T47D (cell line): ENCODE measurements around the gene PIF1.

Experiments
- DNase-seq, 2 experiments: peaks; one replicate each; pipeline versions ENCODE4 v3.0.0 to v3.0.0-alpha.2; 2011 to 2012; ENCODE audit warnings: low read depth in 1 of 2, low spot score in 1 of 2
- JUND ChIP-seq: IDR thresholded peaks from 2 replicates; pipeline ENCODE4 v1.6.1; 2012; ENCODE audit warnings: low read depth
- in situ Hi-C: cut with HindIII; loops from 2 replicates; pipeline ENCODE4 v1.10.0; 2016; ENCODE audit warnings: low sequenced_read_pairs, low pct_unique_long_range_greater_than_20kb

The PIF1 gene

GRCh38 chr15:64856429-64857145 is 31.1 kb upstream of the PIF1 start:
- no peak for TF ChIP-seq JUND
- in situ Hi-C loops = no loop called here
- no peak for DNase-seq

- DNase-seq = no peak
- in situ Hi-C loops = no loop called here
These were observed 29.9 kb upstream of the PIF1 start for GRCh38 chr15:64855205-64855975.

GRCh38 chr15:64854526-64854925 is 29.1 kb upstream of the PIF1 start:
- no peak for TF ChIP-seq JUND
- in situ Hi-C loops = no loop called here
- DNase-seq = no peak

More at GRCh38 chr15:64855205-64855975, 29.9 kb upstream of the PIF1 start:
- no peak for TF ChIP-seq JUND

GRCh38 chr15:64854041-64854440 is 28.6 kb upstream of the PIF1 start:
- no peak for DNase-seq

GRCh38 chr15:64851503-64851840 is 26.0 kb upstream of the PIF1 start:
- in situ Hi-C loops = no loop called here
- no peak for DNase-seq
- TF ChIP-seq JUND = no peak

More at GRCh38 chr15:64854041-64854440, 28.6 kb upstream of the PIF1 start:
- in situ Hi-C loops = no loop called here
- TF ChIP-seq JUND = no peak

GRCh38 chr15:64850778-64851502 is 25.5 kb upstream of the PIF1 start:
- peak in 1 of 2 experiments; percentile 43 for DNase-seq
- no peak for TF ChIP-seq JUND
- in situ Hi-C loops = no loop called here

GRCh38 chr15:64847876-64848716 is 22.6 kb upstream of the PIF1 start:
- no peak for DNase-seq
- no peak for TF ChIP-seq JUND
- in situ Hi-C loops = no loop called here

GRCh38 chr15:64847448-64847847 is 22.0 kb upstream of the PIF1 start:
- in situ Hi-C loops = no loop called here
- no peak for TF ChIP-seq JUND
- DNase-seq = no peak

- in situ Hi-C loops = no loop called here
- TF ChIP-seq JUND = no peak
- DNase-seq = no peak
These were observed 21.6 kb upstream of the PIF1 start for GRCh38 chr15:64847016-64847415.

- in situ Hi-C loops = no loop called here
- DNase-seq = no peak
- no peak for TF ChIP-seq JUND
These were observed 20.6 kb upstream of the PIF1 start for GRCh38 chr15:64845831-64846595.

GRCh38 chr15:64845183-64845611 is 19.8 kb upstream of the PIF1 start:
- no peak for TF ChIP-seq JUND
- no peak for DNase-seq

More at GRCh38 chr15:64845183-64845611, 19.8 kb upstream of the PIF1 start:
- in situ Hi-C loops = no loop called here
